T-helper 22 cell (primary cell): ENCODE results near the gene HEXB.

Experiments
- DNase-seq: peaks from one replicate; pipeline ENCODE4 v3.0.0-alpha.2; 2020; ENCODE audit warnings: low read depth

HEXB gene

GRCh38 chr5:74684900-74685851, at the start of gene HEXB:
Gene HEXB (plus strand): TSS chr5:74685233. CDS start chr5:74685261, 28 bp downstream.
- peak; percentile 68 for DNase-seq

GRCh38 chr5:74636149-74636548, 48.9 kb upstream of the HEXB start:
- DNase-seq: no peak

- no peak for DNase-seq
Measured at GRCh38 chr5:74636552-74636951, 48.5 kb upstream of the HEXB start.

- DNase-seq: no peak
Measured at GRCh38 chr5:74638544-74638969, 46.5 kb upstream of the HEXB start.

- DNase-seq: no peak
Measured at GRCh38 chr5:74638970-74639806, 45.8 kb upstream of the HEXB start.

- DNase-seq: no peak
Measured at GRCh38 chr5:74639807-74640449, 45.1 kb upstream of the HEXB start.

GRCh38 chr5:74640450-74640953, 44.5 kb upstream of the HEXB start, which contains the start of gene ENC1:
Gene ENC1 (minus strand): TSS chr5:74640728. CDS start chr5:74636485, 4,243 bp downstream.
- peak; percentile 32 for DNase-seq

- DNase-seq: no peak
Measured at GRCh38 chr5:74640954-74641734, 43.9 kb upstream of the HEXB start.

GRCh38 chr5:74641735-74642542, 43.1 kb upstream of the HEXB start:
- no peak for DNase-seq

GRCh38 chr5:74642543-74642863, 42.5 kb upstream of the HEXB start:
- no peak for DNase-seq

GRCh38 chr5:74643111-74643562, 41.9 kb upstream of the HEXB start:
- no peak for DNase-seq

GRCh38 chr5:74647096-74647495, 37.9 kb upstream of the HEXB start:
- DNase-seq: no peak

- no peak for DNase-seq
Measured at GRCh38 chr5:74648835-74649293, 36.2 kb upstream of the HEXB start.

GRCh38 chr5:74649421-74649973, 35.5 kb upstream of the HEXB start:
- DNase-seq: no peak

- DNase-seq: no peak
Measured at GRCh38 chr5:74651710-74652109, 33.3 kb upstream of the HEXB start.

- DNase-seq: no peak
Measured at GRCh38 chr5:74652576-74652975, 32.5 kb upstream of the HEXB start.

- DNase-seq: no peak
Measured at GRCh38 chr5:74653991-74654390, 31.0 kb upstream of the HEXB start.

GRCh38 chr5:74655206-74655605, 29.8 kb upstream of the HEXB start:
- no peak for DNase-seq

- DNase-seq: no peak
Measured at GRCh38 chr5:74655716-74656115, 29.3 kb upstream of the HEXB start.

GRCh38 chr5:74657165-74657564, 27.9 kb upstream of the HEXB start:
- DNase-seq: no peak
